ENCODE data around the gene LLCFC1.

The LLCFC1 gene

DNA sequence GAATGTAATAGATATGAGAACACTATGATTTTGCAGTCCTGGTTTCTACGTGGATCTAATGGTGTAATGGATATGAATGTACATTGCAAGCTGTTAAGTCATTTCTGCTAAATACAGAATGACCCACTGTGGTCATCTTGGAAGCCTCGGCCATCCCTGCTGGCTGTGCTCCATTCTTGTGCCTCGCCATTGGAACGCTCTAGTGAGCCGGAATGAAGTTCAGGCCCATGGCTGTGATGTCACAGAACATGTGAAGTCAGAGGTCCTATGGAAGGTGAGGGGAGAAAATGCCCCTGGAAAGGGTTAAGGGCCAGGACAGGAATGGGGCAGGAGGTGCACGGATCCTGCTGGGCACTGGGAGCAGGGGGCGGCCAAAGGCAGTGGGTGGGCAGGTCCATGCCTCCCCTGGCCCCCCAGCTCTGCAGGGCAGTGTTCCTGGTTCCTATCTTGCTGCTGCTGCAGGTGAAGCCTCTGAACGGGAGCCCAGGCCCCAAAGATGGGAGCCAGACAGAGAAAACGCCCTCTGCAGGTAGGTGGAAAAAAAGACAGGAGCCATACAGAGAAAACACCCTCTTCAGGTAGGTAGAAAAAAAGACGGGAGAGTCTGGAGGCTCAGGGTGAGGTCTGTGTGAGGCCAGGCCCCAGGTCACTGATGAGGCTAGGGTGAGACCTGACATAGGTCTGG is at the start of gene LLCFC1:
TSS of gene LLCFC1 (plus strand) at position 259 of the 685 bp plus-strand sequence. CDS start at position 397, 138 bp downstream.
- no peaks in the 10 kb centered on the region for H3K4me1 Mint-ChIP-seq
- H3K4me3 Mint-ChIP-seq, result no peak within 1 kb of the TSS
- H3K27me3 Mint-ChIP-seq (ENCODE audit: low read depth), result peaks cover 11% of the 10 kb centered on the region
- H3K9me3 Mint-ChIP-seq, result no peaks in the 10 kb centered on the region
- H3K27ac Mint-ChIP-seq, result no peak within 1 kb of the TSS
- no peaks in the 10 kb centered on the region for H3K36me3 Mint-ChIP-seq (ENCODE audit: low read depth)
- TF ChIP-seq, protein P1, sequence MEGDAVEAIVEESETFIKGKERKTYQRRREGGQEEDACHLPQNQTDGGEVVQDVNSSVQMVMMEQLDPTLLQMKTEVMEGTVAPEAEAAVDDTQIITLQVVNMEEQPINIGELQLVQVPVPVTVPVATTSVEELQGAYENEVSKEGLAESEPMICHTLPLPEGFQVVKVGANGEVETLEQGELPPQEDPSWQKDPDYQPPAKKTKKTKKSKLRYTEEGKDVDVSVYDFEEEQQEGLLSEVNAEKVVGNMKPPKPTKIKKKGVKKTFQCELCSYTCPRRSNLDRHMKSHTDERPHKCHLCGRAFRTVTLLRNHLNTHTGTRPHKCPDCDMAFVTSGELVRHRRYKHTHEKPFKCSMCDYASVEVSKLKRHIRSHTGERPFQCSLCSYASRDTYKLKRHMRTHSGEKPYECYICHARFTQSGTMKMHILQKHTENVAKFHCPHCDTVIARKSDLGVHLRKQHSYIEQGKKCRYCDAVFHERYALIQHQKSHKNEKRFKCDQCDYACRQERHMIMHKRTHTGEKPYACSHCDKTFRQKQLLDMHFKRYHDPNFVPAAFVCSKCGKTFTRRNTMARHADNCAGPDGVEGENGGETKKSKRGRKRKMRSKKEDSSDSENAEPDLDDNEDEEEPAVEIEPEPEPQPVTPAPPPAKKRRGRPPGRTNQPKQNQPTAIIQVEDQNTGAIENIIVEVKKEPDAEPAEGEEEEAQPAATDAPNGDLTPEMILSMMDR (IDR thresholded peaks at IDR 0.05; ENCODE audit: unreplicated experiment in 3 of 3), result peak in 1 of 3 experiments; percentile 11

DNA sequence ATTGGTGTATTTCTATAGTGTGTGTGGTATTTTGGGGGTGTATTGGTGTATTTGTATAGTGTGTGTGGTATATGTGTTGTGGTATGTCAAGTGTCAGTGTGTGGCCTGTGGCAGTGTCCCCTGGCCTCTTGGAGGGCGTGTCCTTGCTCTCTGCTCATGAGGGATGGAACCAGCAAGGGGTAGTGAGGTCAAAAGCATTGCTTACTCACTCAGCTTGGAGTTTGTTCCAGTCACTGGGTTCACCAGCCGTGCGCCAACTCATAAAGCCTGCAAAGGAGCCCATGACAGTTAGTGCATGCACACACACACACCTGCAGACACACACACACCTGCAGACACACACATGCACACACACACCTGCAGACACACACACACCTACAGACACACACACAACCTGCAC is 49.5 kb upstream of the LLCFC1 start:
- Mint-ChIP-seq H3K27ac (no peak overlapping the region), H3K36me3 (ENCODE audit: low read depth) (no peaks in the 10 kb centered on the region), H3K27me3 (ENCODE audit: low read depth) (peaks cover 3% of the 10 kb centered on the region), H3K4me3 (no peak overlapping the region), H3K4me1 (no peaks in the 10 kb centered on the region), H3K9me3 (no peaks in the 10 kb centered on the region)
- TF ChIP-seq, protein P1 (IDR thresholded peaks at IDR 0.05; ENCODE audit: unreplicated experiment in 3 of 3), result no peak

DNA sequence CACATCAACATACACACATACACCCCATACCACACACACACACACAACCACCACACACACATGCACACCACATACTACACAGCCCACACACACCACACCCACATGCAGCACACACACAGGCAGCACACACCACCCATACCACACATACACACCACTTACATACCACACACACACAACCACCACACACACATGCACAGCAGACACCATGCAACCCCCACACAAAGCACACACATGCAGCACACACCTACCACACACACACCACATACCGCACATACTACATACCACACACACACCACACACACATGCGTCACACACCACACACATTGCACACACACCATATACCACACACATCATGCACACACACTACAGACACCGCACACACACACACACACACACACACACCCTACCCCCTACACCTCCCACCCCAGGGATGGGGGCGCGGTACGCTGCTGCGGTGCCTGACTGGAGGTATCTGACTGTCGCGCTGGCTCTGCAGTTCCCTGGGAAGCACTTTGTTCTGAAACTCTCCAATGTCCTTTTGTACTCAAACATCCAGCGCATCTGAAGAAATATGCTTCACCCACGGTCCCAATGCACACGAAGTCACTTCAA is 48.3 kb upstream of the LLCFC1 start:
- H3K4me3 Mint-ChIP-seq, result no peak overlapping the region
- H3K27ac Mint-ChIP-seq, result no peak overlapping the region
- H3K4me1 Mint-ChIP-seq, result no peaks in the 10 kb centered on the region
- H3K9me3 Mint-ChIP-seq, result no peaks in the 10 kb centered on the region
- H3K27me3 Mint-ChIP-seq (ENCODE audit: low read depth), result peaks cover 3% of the 10 kb centered on the region
- TF ChIP-seq, protein P1 (IDR thresholded peaks at IDR 0.05; ENCODE audit: unreplicated experiment in 3 of 3), result no peak
- no peaks in the 10 kb centered on the region for H3K36me3 Mint-ChIP-seq (ENCODE audit: low read depth)

DNA sequence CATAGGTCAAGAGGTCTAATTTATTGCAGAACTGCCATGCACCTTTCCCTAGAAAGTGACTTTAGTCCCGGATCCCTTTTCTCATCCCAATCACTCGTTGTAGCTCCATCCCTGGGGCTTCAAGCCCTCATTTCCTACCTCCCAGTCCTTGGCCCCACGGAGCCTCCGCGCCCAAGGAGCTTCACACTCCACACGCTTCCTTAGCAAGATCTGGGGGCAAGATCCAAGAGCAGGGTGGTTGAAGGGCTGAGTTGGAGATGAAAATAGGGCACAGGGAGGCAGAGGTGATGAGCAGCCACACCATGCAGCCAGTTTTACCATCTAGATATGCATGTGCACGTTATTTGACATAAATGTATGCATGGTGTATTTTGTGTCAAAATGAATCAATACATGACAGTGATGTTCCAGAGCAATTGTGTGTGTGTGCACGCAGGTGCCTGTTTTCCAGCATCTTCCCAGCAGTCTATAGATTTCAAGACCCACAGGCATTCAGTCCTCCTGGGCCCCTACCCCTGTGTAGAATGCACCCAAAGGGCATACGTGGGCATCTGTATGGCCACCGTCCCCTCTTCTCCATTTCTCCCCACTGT is 47.7 kb upstream of the LLCFC1 start:
- TF ChIP-seq, protein P1 (IDR thresholded peaks at IDR 0.05; ENCODE audit: unreplicated experiment in 3 of 3), result no peak
- Mint-ChIP-seq H3K36me3 (ENCODE audit: low read depth) (no peaks in the 10 kb centered on the region), H3K9me3 (no peaks in the 10 kb centered on the region), H3K27me3 (ENCODE audit: low read depth) (peaks cover 3% of the 10 kb centered on the region), H3K4me3 (no peak overlapping the region), H3K27ac (no peak overlapping the region), H3K4me1 (no peaks in the 10 kb centered on the region)

DNA sequence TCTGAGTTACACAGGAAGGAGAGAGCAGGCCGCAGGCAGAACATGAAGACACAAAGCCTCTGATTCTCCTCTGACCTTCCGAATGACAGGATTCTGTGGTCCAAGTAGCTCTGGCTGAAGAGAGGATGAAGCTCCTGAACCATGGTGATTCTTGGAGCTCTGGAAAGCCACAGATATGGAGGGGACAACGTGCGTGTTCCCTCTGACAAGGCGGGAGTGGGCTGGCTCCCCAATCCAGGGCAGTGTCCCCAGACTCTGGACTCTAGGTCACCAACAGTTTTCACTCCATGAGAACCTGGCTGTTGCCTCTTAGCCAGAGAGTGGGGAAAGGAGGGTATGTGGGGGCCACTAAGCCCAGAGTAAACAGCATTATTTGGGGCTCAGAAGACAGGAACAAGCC is 46.3 kb upstream of the LLCFC1 start:
- Mint-ChIP-seq H3K27me3 (ENCODE audit: low read depth) (peaks cover 3% of the 10 kb centered on the region), H3K9me3 (no peaks in the 10 kb centered on the region), H3K4me1 (no peaks in the 10 kb centered on the region), H3K36me3 (ENCODE audit: low read depth) (no peaks in the 10 kb centered on the region), H3K4me3 (no peak overlapping the region), H3K27ac (no peak overlapping the region)
- TF ChIP-seq, protein P1 (IDR thresholded peaks at IDR 0.05; ENCODE audit: unreplicated experiment in 3 of 3), result no peak

Data from nephron (organoid).